ENCODE data around the gene VENTX.
A peak's percentile ranks its signal among the peaks of the same experiment; 100 is the strongest.

The VENTX gene

DNA sequence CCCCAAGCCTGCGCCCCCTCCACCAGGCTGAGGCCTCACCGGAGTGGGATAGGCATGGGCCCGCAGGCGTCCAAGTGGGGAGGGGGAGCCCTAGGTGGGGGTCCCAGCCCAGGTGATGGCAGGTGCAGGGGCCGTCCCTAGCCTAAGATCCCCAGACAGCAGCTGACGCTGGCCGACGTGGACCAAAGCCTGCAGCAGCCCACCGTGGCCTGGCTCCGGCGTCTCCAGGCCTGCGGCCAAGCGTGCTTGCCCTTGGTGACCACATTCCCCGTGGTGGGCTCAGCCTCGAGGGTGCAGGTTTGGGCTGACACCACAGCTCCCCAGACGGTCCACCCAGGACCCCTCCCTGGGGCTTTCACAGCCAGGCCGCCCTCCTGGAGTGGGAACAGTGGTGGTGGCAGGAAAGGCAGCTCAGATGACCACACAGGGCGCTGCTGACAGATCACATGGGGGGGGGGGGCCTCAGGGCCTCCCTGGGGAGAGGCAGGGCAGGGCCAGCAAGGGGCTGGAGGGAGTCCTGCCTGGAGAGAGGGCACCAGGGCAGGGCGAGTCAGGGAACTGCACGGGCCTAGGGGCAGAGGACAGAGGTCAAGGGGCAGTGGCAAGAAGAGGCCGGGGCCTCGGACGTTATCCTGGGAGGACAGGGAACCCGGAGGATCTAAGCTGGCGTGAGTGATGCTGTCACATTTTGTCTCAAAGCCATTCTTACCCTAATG, 39.8 kb downstream of the VENTX start:
- Mint-ChIP-seq H3K36me3 (peaks cover 8% of the 10 kb centered on the region), H3K4me1 (peaks cover 23% of the 10 kb centered on the region), H3K27me3 (no peaks in the 10 kb centered on the region), H3K9me3 (no peaks in the 10 kb centered on the region), H3K27ac (peak overlapping the region; percentile 91), H3K4me3 (peak overlapping the region; percentile 82)
- DNase-seq (ENCODE audit: low spot score in 2 of 2): no peak
- no peak for ATAC-seq (ENCODE audit: low read depth)

DNA sequence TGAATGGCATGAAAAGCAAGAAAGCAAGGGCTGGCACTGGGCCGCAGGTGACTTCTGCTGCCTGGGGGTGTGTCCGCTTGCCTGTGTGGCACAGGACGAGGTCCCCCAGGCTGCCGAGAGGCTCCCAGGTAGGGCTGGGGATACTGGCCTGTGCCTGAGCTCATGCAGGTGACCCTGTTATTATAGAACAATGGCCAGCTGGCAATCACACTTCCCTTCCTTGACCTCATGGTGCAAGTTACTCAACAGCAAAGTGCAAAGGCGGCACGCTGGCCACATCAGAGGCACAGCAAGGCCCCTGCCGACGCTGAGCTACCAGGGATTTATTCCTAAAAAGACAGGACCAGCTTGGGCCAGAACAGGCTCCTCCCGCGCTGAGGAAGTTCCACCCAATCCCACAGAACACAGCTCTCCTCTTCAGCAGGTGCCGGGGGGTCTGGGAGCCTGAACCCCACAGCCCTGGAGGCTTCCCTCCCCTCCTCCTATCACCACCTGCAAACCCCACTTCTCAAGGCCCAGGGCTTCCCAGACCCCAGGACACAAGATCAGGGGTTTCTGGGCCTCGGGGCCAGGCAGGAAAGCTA, 40.4 kb downstream of the VENTX start:
- Mint-ChIP-seq H3K27ac (peak overlapping the region; percentile 91), H3K36me3 (peaks cover 8% of the 10 kb centered on the region), H3K27me3 (no peaks in the 10 kb centered on the region), H3K4me1 (peaks cover 23% of the 10 kb centered on the region), H3K4me3 (peak overlapping the region; percentile 82), H3K9me3 (no peaks in the 10 kb centered on the region)
- no peak for DNase-seq (ENCODE audit: low spot score in 2 of 2)
- no peak for ATAC-seq (ENCODE audit: low read depth)

GRCh38 chr10:133278577-133279265, 41.1 kb downstream of the VENTX start:
- peak; percentile 54 to 55 for DNase-seq (ENCODE audit: low spot score in 2 of 2)
- H3K9me3 Mint-ChIP-seq: no peaks in the 10 kb centered on the region
- H3K27ac Mint-ChIP-seq: peak overlapping the region; percentile 91
- H3K4me3 Mint-ChIP-seq: peak overlapping the region; percentile 82
- peaks cover 24% of the 10 kb centered on the region for H3K4me1 Mint-ChIP-seq
- H3K27me3 Mint-ChIP-seq: no peaks in the 10 kb centered on the region
- H3K36me3 Mint-ChIP-seq: peaks cover 11% of the 10 kb centered on the region
- peak; percentile 24 for ATAC-seq (ENCODE audit: low read depth)

- Mint-ChIP-seq H3K27ac (peak overlapping the region; percentile 24), H3K9me3 (no peaks in the 10 kb centered on the region), H3K27me3 (no peaks in the 10 kb centered on the region), H3K4me1 (peaks cover 25% of the 10 kb centered on the region), H3K4me3 (no peak overlapping the region), H3K36me3 (peaks cover 15% of the 10 kb centered on the region)
- no peak for ATAC-seq (ENCODE audit: low read depth)
- no peak for DNase-seq (ENCODE audit: low spot score in 2 of 2)
These were observed 41.9 kb downstream of the VENTX start for GRCh38 chr10:133279326-133280226.

DNA sequence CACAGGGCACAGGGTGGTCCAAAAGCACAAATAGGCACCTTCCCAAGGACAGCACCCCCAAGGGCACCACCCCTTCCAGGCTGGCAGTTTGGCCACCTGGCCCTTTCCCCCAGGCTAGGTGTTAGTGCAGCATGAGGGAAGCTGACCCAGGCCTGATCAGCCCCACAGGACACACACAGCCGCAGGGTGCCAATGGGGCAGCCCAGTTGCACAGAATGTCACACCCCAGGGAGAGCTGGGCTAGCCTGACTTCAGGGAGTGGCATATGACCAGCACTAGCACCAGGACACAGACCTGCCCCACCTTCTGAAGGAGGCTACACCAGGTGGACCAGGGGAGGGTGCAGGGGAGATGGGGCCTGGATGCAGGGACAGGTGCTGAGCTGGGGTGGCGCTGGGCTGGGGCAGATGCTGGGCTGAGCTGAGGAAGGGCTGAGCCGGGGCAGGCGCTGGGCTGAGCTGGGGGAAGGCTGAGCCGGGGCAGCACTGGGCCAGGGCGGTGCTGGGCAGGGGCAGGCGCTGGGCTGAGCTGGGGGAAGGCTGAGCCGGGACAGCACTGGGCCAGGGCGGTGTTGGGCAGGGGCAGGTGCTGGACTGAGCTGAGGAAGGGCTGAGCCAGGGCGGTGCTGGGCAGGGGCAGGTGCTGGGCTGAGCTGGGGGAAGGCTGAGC, 42.9 kb downstream of the VENTX start:
- Mint-ChIP-seq H3K36me3 (peaks cover 20% of the 10 kb centered on the region), H3K4me1 (peaks cover 25% of the 10 kb centered on the region), H3K9me3 (no peaks in the 10 kb centered on the region), H3K27ac (no peak overlapping the region), H3K27me3 (no peaks in the 10 kb centered on the region), H3K4me3 (no peak overlapping the region)
- DNase-seq (ENCODE audit: low spot score in 2 of 2): no peak
- no peak for ATAC-seq (ENCODE audit: low read depth)

DNA sequence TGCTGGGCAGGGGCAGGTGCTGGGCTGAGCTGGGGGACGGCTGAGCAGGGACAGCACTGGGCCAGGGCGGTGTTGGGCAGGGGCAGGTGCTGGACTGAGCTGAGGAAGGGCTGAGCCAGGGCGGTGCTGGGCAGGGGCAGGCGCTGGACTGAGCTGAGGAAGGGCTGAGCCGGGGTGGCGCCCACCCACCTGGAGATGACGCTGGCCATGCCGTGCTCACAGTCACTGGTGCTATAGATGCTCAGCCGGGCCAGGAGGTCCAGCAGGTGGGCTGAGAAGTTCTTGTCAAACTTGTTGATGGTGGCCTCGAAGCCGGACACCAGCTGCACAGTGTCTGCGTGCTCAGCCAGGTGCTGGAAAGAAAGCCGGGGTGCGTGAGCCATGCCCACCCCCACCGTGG, 43.4 kb downstream of the VENTX start:
- Mint-ChIP-seq H3K27me3 (no peaks in the 10 kb centered on the region), H3K4me1 (peaks cover 25% of the 10 kb centered on the region), H3K27ac (no peak overlapping the region), H3K36me3 (peaks cover 26% of the 10 kb centered on the region), H3K4me3 (no peak overlapping the region), H3K9me3 (no peaks in the 10 kb centered on the region)
- no peak for DNase-seq (ENCODE audit: low spot score in 2 of 2)
- ATAC-seq (ENCODE audit: low read depth): no peak

DNA sequence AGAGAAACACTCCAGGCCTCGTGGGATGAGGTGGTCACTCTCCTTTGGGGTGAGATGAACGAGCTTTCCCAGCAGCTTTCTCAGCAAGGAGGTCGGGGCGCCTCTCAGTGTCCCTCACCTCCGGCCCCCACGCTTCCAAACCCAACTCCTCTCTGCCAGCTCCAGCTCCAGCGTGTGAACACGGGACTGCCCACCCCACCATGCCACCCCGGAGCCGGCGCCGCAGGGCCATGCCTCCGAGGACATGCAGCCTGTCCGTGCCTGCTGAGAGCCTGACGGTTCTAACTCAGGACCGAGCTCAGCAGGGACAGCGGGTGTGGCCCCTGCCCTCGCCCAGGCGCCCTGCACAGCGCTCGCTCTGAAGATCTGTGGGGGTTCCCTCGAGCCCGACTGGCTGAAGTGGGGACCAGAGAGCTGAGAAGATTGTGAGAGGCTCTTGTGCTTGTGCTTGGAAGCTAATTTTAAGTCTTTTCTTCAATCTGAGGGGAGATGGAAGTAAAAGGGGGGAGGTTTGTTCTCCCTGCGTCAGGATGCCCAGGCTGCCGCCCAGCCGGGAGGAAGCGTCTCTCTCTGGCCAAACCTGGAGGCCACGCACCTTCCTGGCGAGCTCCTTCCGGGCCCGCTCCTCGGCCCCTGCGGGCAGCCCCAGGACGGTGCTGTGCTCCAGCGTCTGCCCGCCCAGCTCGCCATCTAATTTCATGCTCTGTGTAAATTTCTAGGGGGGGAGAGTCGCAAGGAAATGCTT, 44.1 kb downstream of the VENTX start:
- Mint-ChIP-seq H3K36me3 (peaks cover 32% of the 10 kb centered on the region), H3K9me3 (no peaks in the 10 kb centered on the region), H3K4me3 (no peak overlapping the region), H3K4me1 (peaks cover 25% of the 10 kb centered on the region), H3K27ac (no peak overlapping the region), H3K27me3 (no peaks in the 10 kb centered on the region)
- DNase-seq (ENCODE audit: low spot score in 2 of 2) (no peak), ATAC-seq (ENCODE audit: low read depth) (no peak)

DNA sequence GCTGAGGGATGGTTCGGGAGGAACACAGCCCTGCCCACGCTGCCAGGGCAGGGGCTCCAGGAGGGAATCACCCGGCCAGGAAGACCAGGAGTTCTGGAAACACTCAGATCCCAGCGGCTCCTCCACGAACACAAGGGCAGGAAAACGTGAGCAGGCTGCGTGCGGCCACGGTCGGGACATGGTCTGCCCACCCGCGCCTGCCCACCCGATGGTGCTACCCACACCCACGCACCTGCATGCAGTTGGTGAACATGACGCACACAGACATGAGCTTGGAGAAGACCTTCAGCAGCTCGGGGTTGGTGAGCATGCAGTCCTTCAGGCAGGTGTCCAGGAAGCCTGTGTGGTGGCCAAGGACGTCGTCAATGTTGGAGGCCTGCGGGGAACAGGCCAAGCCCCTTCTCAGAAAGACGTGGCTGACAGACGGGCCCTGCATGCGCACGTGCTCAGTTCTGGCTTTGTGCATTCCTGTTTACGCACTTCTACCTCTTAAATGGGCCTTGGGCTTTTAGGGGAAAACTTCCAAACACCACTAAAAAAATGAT, 45.3 kb downstream of the VENTX start:
- no peak for DNase-seq (ENCODE audit: low spot score in 2 of 2)
- ATAC-seq (ENCODE audit: low read depth): no peak
- H3K4me3 Mint-ChIP-seq: no peak overlapping the region

DNA sequence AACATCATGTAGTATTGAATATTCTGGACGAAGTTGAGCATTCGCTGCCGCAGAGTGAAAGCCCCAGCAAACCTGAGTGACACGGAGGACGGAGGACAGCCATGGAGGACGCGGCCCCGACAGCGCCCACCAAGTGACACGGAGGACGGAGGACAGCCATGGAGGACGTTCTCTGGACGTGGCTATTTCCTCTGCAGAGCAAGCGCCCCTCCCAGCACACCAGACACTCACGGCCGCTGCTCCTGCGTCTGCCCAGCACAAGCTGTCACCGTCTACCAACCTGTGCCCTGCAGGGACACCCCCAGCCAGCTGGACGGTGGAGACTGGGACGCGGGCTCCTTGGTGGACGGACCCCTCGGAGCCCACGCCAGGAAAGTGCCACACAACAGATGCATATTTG, 46.3 kb downstream of the VENTX start:
- H3K36me3 Mint-ChIP-seq: peaks cover 44% of the 10 kb centered on the region
- DNase-seq (ENCODE audit: low spot score in 2 of 2): no peak

More for the DNA sequence above, 45.3 kb downstream of the VENTX start:
- H3K36me3 Mint-ChIP-seq: peaks cover 39% of the 10 kb centered on the region
- no peak overlapping the region for H3K27ac Mint-ChIP-seq
- H3K4me1 Mint-ChIP-seq: peaks cover 20% of the 10 kb centered on the region
- no peaks in the 10 kb centered on the region for H3K27me3 Mint-ChIP-seq
- no peaks in the 10 kb centered on the region for H3K9me3 Mint-ChIP-seq

GRCh38 chr10:133285217-133285616, 47.6 kb downstream of the VENTX start:
- H3K27me3 Mint-ChIP-seq: no peaks in the 10 kb centered on the region
- H3K4me3 Mint-ChIP-seq: no peak overlapping the region
- peaks cover 47% of the 10 kb centered on the region for H3K36me3 Mint-ChIP-seq
- ATAC-seq (ENCODE audit: low read depth): no peak
- no peak overlapping the region for H3K27ac Mint-ChIP-seq
- no peak for DNase-seq (ENCODE audit: low spot score in 2 of 2)
- H3K9me3 Mint-ChIP-seq: no peaks in the 10 kb centered on the region
- H3K4me1 Mint-ChIP-seq: peaks cover 2% of the 10 kb centered on the region

More for the DNA sequence above, 46.3 kb downstream of the VENTX start:
- ATAC-seq (ENCODE audit: low read depth): no peak
- Mint-ChIP-seq H3K27me3 (no peaks in the 10 kb centered on the region), H3K27ac (no peak overlapping the region), H3K4me1 (peaks cover 10% of the 10 kb centered on the region), H3K4me3 (no peak overlapping the region), H3K9me3 (no peaks in the 10 kb centered on the region)

DNA sequence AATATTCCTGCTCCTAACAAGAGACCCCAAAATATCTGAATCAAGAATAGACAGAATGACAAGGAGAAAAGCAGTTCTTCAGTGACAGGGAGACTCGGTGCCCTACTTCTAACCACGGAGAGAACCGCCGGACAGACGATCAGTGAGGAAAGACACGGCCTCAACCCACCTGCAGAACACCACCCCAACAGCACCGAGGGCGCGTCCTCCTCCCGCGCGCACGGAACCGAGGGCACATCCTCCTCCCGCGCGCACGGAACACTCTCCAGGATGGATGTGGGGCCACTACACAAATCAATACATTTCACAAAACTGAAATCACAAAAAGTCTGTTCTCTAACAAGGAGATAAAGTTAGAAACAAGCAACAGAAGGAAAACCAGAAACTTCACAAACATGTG, 48.7 kb downstream of the VENTX start:
- Mint-ChIP-seq H3K9me3 (no peaks in the 10 kb centered on the region), H3K4me3 (no peak overlapping the region), H3K27ac (no peak overlapping the region), H3K4me1 (peaks cover 2% of the 10 kb centered on the region), H3K27me3 (no peaks in the 10 kb centered on the region), H3K36me3 (peaks cover 43% of the 10 kb centered on the region)
- ATAC-seq (ENCODE audit: low read depth) (no peak), DNase-seq (ENCODE audit: low spot score in 2 of 2) (no peak)

DNA sequence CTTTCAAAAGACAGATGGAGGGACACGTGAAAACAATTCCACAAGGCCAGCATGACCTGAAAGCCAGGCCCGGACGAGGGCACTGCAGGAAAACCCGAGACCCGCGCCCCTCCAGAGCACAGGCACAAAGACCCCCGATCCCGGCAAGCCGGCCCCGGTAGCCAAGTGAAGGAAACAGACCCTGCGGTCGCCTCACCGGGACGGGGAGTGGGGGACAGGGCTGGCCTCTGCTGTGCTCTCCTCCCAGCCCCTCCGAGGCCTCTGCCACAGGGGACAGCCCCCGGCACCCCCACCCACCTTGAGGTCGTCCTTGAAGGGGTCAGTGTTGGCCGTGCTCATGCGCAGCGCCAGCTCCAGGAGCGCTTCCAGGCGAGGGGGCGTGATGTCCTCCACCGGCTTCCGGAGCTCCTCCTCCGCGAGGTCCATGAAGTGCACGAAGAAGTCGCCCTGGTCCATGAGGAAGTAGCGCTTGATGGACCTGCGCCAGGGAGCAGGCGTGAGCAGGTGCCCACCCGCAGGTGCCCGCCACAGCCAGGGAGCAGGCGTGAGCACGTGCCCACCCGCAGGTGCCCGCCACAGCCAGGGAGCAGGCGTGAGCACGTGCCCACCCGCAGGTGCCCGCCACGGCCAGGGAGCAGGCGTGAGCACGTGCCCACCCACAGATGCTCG, 50.3 kb downstream of the VENTX start:
- Mint-ChIP-seq H3K9me3 (no peaks in the 10 kb centered on the region), H3K27ac (no peak overlapping the region), H3K27me3 (no peaks in the 10 kb centered on the region), H3K4me3 (no peak overlapping the region), H3K36me3 (peaks cover 40% of the 10 kb centered on the region), H3K4me1 (peaks cover 2% of the 10 kb centered on the region)
- DNase-seq (ENCODE audit: low spot score in 2 of 2) (no peak), ATAC-seq (ENCODE audit: low read depth) (no peak)
